Panc1 (cell line): Measurements from ENCODE around the gene DRD5. TPM values are rescaled to one million over a fixed set of nuclear protein-coding genes. Genes with fewer than 3 reads are reported as not detected.
"Not testable (repeated sequence)": the region's sequence is repeated elsewhere in the genome, so short reads cannot be mapped to it uniquely, and the experiment has no call there.

Source experiments
- ATAC-seq: fragments of 200-7000 bp; cut with Tn5 transposase; 2 replicates; pipeline ENCODE4 v1.9.1; 2020; ENCODE audit warnings: mild to moderate bottlenecking, moderate library complexity
- BruUV-seq: library from RNA; stranded (reverse); fragments of 400-500 nt; replicated peaks from 2 replicates; lab custom pipeline; 2021; lab: Mats Ljungman, UMichigan
- CTCF ChIA-PET: fragments of 300-600 bp; sonication (Branson Sonifier 250); formaldehyde crosslinking; loops from one replicate; lab custom pipeline; 2022; ENCODE audit warnings: antibody characterized with exemption; lab: Charles Lee
- POLR2A ChIA-PET: fragments of 300-600 bp; sonication (Branson Sonifier 250); formaldehyde crosslinking; loops from one replicate; lab custom pipeline; 2022; ENCODE audit warnings: antibody characterized with exemption; lab: Charles Lee
- DNase-seq: peaks from one replicate; pipeline ENCODE4 v3.0.0-alpha.2; 2010; ENCODE audit warnings: low read depth, low spot score
- H3K27ac ChIP-seq: 2 replicates; pipeline ENCODE4 v1.5.1; 2011; ENCODE audit warnings: mild to moderate bottlenecking, low read length, inconsistent platforms
- H3K27me3 ChIP-seq: fragments of 200-500 bp; sonication (Bioruptor generic); 2 replicates; pipeline ENCODE4 v1.6.0; 2014; ENCODE audit warnings: low read length, inconsistent platforms; ENCODE audit not compliant: control insufficient read depth, insufficient read depth
- H3K36me3 ChIP-seq: fragments of 200-500 bp; sonication (Bioruptor generic); 2 replicates; pipeline ENCODE4 v1.5.1; 2014; ENCODE audit warnings: inconsistent platforms, mild to moderate bottlenecking, low read length, moderate library complexity; ENCODE audit not compliant: control insufficient read depth, insufficient read depth
- H3K4me1 ChIP-seq: 2 replicates; pipeline ENCODE4 v1.5.1; 2011; ENCODE audit warnings: inconsistent platforms, mild to moderate bottlenecking, low read length, moderate library complexity; ENCODE audit not compliant: control insufficient read depth, insufficient read depth
- H3K4me3 ChIP-seq, 2 experiments: 2 replicates each; pipeline ENCODE4 v1.5.1; 2011 to 2012; ENCODE audit warnings: low read depth in 2 of 2, low read length in 2 of 2, mild to moderate bottlenecking in 2 of 2, inconsistent platforms in 1 of 2, moderate library complexity in 1 of 2
- H3K9me3 ChIP-seq: fragments of 200-500 bp; sonication (Bioruptor generic); 2 replicates; pipeline ENCODE4 v1.5.1; 2014; ENCODE audit warnings: low read depth, mild to moderate bottlenecking, inconsistent platforms, low read length, moderate library complexity; ENCODE audit not compliant: control insufficient read depth, insufficient read depth
- POLR2AphosphoS5 ChIP-seq: IDR thresholded peaks from 2 replicates; pipeline ENCODE4 v1.6.1; 2012; ENCODE audit warnings: mild to moderate bottlenecking, low read depth, low read length, moderate library complexity
- SIN3A ChIP-seq: IDR thresholded peaks from 2 replicates; pipeline ENCODE4 v1.6.1; 2012; ENCODE audit warnings: low read depth, mild to moderate bottlenecking, low read length, moderate library complexity, borderline replicate concordance; ENCODE audit not compliant: insufficient read depth
- TCF7L2 ChIP-seq: IDR thresholded peaks from 2 replicates; pipeline ENCODE4 v1.6.1; 2011; ENCODE audit warnings: mild to moderate bottlenecking, low read depth, low read length, inconsistent platforms
- in situ Hi-C: cut with HindIII; loops from 2 replicates; pipeline ENCODE4 v1.10.0; 2016; ENCODE audit warnings: low sequenced_read_pairs, low pct_unique_long_range_greater_than_20kb
- intact Hi-C: fragments of 100-400 bp; cut with micrococcal nuclease; formaldehyde crosslinking; loops from one replicate; pipeline ENCODE4 v1.10.0; 2022; ENCODE audit not compliant: unreplicated experiment
- total RNA-seq: library from RNA; stranded (reverse); gene quantifications from one replicate; pipeline ENCODE4 v1.2.1, GENCODE V29; 2021; ENCODE audit not compliant: unreplicated experiment
- TF ChIP-seq, protein P1 (sequence below): fragments of 450-650 bp; IDR thresholded peaks from 2 replicates; pipeline ENCODE4 v1.5.1; 2017; ENCODE audit warnings: mild to moderate bottlenecking
- TF ChIP-seq, protein P2 (sequence below), 2 experiments: IDR thresholded peaks; 2 replicates each; pipeline ENCODE4 v1.6.1; 2011 to 2012; ENCODE audit warnings: low read depth in 2 of 2, control low read depth in 1 of 2, low read length in 1 of 2, mild to moderate bottlenecking in 1 of 2, moderate library complexity in 1 of 2; ENCODE audit not compliant: insufficient read depth in 1 of 2

Gene DRD5
- total RNA-seq, 1 experiment from 2014 or later = not detected

DNA sequence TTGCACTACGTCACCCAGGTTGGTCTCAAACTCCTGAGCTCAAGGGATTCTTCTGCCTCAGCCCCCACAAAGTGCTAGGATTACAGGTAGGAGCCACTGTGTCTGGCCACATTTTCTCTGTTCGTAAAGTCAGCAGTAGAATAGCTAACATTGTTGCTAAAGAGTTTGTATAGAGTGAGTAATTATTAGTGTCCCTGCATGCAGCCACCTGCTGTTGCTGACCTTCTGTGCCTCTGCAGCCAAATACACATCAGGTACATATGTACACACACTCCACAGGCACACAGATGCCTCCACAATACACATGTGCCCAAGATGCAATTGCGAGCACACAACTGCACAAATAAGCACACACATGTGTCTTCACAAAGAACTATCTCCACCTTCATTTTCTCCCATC is 10.9 kb downstream of the DRD5 start:
- DNase-seq (no peak), ATAC-seq (no peak)
- no peaks in the 10 kb centered on the region for H3K9me3 ChIP-seq
- TF ChIP-seq POLR2AphosphoS5 (no peak), SIN3A (no peak), TCF7L2 (no peak)
- TF ChIP-seq, protein P1, sequence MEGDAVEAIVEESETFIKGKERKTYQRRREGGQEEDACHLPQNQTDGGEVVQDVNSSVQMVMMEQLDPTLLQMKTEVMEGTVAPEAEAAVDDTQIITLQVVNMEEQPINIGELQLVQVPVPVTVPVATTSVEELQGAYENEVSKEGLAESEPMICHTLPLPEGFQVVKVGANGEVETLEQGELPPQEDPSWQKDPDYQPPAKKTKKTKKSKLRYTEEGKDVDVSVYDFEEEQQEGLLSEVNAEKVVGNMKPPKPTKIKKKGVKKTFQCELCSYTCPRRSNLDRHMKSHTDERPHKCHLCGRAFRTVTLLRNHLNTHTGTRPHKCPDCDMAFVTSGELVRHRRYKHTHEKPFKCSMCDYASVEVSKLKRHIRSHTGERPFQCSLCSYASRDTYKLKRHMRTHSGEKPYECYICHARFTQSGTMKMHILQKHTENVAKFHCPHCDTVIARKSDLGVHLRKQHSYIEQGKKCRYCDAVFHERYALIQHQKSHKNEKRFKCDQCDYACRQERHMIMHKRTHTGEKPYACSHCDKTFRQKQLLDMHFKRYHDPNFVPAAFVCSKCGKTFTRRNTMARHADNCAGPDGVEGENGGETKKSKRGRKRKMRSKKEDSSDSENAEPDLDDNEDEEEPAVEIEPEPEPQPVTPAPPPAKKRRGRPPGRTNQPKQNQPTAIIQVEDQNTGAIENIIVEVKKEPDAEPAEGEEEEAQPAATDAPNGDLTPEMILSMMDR = no peak
- TF ChIP-seq, protein P2, sequence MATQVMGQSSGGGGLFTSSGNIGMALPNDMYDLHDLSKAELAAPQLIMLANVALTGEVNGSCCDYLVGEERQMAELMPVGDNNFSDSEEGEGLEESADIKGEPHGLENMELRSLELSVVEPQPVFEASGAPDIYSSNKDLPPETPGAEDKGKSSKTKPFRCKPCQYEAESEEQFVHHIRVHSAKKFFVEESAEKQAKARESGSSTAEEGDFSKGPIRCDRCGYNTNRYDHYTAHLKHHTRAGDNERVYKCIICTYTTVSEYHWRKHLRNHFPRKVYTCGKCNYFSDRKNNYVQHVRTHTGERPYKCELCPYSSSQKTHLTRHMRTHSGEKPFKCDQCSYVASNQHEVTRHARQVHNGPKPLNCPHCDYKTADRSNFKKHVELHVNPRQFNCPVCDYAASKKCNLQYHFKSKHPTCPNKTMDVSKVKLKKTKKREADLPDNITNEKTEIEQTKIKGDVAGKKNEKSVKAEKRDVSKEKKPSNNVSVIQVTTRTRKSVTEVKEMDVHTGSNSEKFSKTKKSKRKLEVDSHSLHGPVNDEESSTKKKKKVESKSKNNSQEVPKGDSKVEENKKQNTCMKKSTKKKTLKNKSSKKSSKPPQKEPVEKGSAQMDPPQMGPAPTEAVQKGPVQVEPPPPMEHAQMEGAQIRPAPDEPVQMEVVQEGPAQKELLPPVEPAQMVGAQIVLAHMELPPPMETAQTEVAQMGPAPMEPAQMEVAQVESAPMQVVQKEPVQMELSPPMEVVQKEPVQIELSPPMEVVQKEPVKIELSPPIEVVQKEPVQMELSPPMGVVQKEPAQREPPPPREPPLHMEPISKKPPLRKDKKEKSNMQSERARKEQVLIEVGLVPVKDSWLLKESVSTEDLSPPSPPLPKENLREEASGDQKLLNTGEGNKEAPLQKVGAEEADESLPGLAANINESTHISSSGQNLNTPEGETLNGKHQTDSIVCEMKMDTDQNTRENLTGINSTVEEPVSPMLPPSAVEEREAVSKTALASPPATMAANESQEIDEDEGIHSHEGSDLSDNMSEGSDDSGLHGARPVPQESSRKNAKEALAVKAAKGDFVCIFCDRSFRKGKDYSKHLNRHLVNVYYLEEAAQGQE (IDR thresholded peaks at IDR 0.05; ENCODE audit: insufficient read depth in 1 of 2, low read depth in 2 of 2, low read length in 1 of 2) = no peak
- CTCF ChIA-PET = no interaction called here
- no peaks in the 10 kb centered on the region for H3K27me3 ChIP-seq
- no peaks in the 10 kb centered on the region for H3K36me3 ChIP-seq
- no TSS peak for BruUV-seq
- in situ Hi-C loops (no loop called here), intact Hi-C loops (no loop called here)
- no peak overlapping the region for H3K4me3 ChIP-seq
- POLR2A ChIA-PET = no interaction called here
- H3K27ac ChIP-seq = no peak overlapping the region
- H3K4me1 ChIP-seq = no peaks in the 10 kb centered on the region

DNA sequence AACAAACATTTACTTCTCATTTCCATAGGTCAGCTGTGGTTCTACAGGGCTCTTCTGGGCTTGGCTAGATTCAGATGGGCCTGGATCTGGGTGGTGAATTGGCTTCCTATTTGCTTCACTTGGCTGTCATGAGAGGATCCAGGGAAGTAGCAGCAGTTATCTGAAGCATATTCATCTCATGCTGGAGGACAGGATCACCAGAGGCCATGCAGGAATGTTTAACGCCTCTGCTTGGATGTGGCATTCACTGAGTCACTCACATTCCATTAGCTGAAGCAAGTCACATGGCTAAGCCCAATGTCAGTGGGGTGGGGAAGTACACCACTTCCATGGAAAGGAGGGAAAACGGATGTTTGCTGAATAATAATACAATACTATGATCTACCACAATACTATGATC is 15.2 kb downstream of the DRD5 start:
- in situ Hi-C loops, DNase-seq, H3K4me3 ChIP-seq, ATAC-seq, H3K27me3 ChIP-seq, intact Hi-C loops, H3K4me1 ChIP-seq, H3K36me3 ChIP-seq, CTCF ChIA-PET, H3K27ac ChIP-seq, H3K9me3 ChIP-seq, POLR2A ChIA-PET, BruUV-seq: not testable (repeated sequence)

DNA sequence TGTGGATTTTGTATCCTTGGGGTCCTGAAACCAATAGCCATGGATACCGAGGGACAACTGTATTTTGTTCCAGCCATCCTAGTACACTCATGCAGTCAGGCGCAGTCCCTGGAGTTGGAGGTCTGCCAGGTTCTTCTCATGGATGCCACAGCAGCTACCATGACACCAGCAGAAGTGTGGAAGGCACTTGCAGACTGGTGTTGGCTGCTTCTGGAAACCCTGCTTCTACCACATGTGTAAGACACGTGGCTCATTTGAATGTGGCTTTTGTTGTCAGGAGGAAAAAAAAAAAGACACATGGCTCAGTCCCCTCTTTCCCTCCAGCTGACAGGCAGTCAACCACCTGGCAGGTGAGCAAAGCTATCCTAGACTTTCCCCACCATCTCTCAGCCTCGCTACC is 19.4 kb downstream of the DRD5 start:
- intact Hi-C loops (no loop called here), in situ Hi-C loops (no loop called here)
- Histone ChIP-seq H3K27ac (no peak overlapping the region), H3K36me3 (no peaks in the 10 kb centered on the region), H3K4me1 (no peaks in the 10 kb centered on the region), H3K27me3 (no peaks in the 10 kb centered on the region), H3K4me3 (no peak overlapping the region), H3K9me3 (no peaks in the 10 kb centered on the region)
- POLR2A ChIA-PET = no interaction called here
- CTCF ChIA-PET = no interaction called here
- no TSS peak for BruUV-seq
- no peak for TF ChIP-seq SIN3A
- TF ChIP-seq, protein P2 (IDR thresholded peaks at IDR 0.05; ENCODE audit: insufficient read depth in 1 of 2, low read depth in 2 of 2, low read length in 1 of 2) = no peak
- TF ChIP-seq, protein P1 = no peak
- TF ChIP-seq POLR2AphosphoS5 = no peak
- no peak for TF ChIP-seq TCF7L2
- ATAC-seq (no peak), DNase-seq (no peak)
